Liver (tissue), 9 donors: Measurements from ENCODE around the gene EFR3B. TPM values are rescaled to one million over a fixed set of nuclear protein-coding genes. Genes with fewer than 3 reads are reported as not detected.

ENCODE experiments used
- DNase-seq: peaks from one replicate; pipeline ENCODE4 v3.0.0-alpha.2; 2017; ENCODE audit warnings: low spot score
- H3K27ac ChIP-seq, 2 donors: one replicate each; pipeline ENCODE4 v1.7.0; 2013; ENCODE audit warnings: inconsistent platforms in 2 of 2, low read length in 2 of 2, control low read depth in 1 of 2, low read depth in 1 of 2, mild to moderate bottlenecking in 1 of 2
- H3K27me3 ChIP-seq, 4 donors: one replicate each; pipeline versions ENCODE4 v1.6.1 to v1.7.0; 2013; ENCODE audit warnings: low read length in 3 of 4, inconsistent platforms in 1 of 4, mild to moderate bottlenecking in 1 of 4, moderate library complexity in 1 of 4; ENCODE audit not compliant: control insufficient read depth in 4 of 4, insufficient read depth in 4 of 4
- H3K36me3 ChIP-seq, 4 donors: one replicate each; pipeline versions ENCODE4 v1.6.1 to v1.7.0; 2013; ENCODE audit warnings: low read length in 3 of 4, mild to moderate bottlenecking in 3 of 4, low read depth in 1 of 4, moderate library complexity in 1 of 4; ENCODE audit not compliant: control insufficient read depth in 4 of 4, insufficient read depth in 3 of 4
- H3K4me1 ChIP-seq, 4 donors: one replicate each; pipeline versions ENCODE4 v1.6.1 to v1.7.0; 2013; ENCODE audit warnings: low read length in 3 of 4, mild to moderate bottlenecking in 3 of 4, moderate library complexity in 1 of 4; ENCODE audit not compliant: control insufficient read depth in 4 of 4, insufficient read depth in 4 of 4
- H3K4me3 ChIP-seq, 3 donors: one replicate each; pipeline versions ENCODE4 v1.6.1 to v1.7.0; 2013; ENCODE audit warnings: low read length in 3 of 3, control low read depth in 1 of 3, low read depth in 1 of 3, mild to moderate bottlenecking in 1 of 3
- H3K9ac ChIP-seq, 2 donors: one replicate each; pipeline ENCODE4 v1.7.0; 2013; ENCODE audit warnings: low read length in 2 of 2, mild to moderate bottlenecking in 2 of 2, moderate library complexity in 2 of 2, control low read depth in 1 of 2, low read depth in 1 of 2
- H3K9me3 ChIP-seq, 4 donors: one replicate each; pipeline versions ENCODE4 v1.6.1 to v1.7.0; 2013; ENCODE audit warnings: low read length in 3 of 4; ENCODE audit not compliant: control insufficient read depth in 4 of 4
- FOXA1 ChIP-seq: IDR thresholded peaks from 2 replicates; pipeline ENCODE4 v1.6.1; 2016; ENCODE audit warnings: antibody characterized with exemption
- FOXA2 ChIP-seq: IDR thresholded peaks from 2 replicates; pipeline ENCODE4 v1.6.1; 2016; ENCODE audit warnings: antibody characterized with exemption
- GABPA ChIP-seq, 2 donors: IDR thresholded peaks in 1 of 2; conservative IDR thresholded peaks in 1 of 2; 2 replicates each; pipeline ENCODE4 v1.6.1; 2016; ENCODE audit warnings: antibody characterized with exemption in 2 of 2, mild to moderate bottlenecking in 1 of 2, moderate library complexity in 1 of 2
- HNF4A ChIP-seq, 2 donors: conservative IDR thresholded peaks; 2 replicates each; pipeline ENCODE4 v1.6.1; 2016; ENCODE audit warnings: antibody characterized with exemption in 2 of 2, mild to moderate bottlenecking in 2 of 2
- HNF4G ChIP-seq: IDR thresholded peaks from 2 replicates; pipeline ENCODE4 v1.6.1; 2016; ENCODE audit warnings: antibody characterized with exemption
- NR2F2 ChIP-seq: IDR thresholded peaks from 2 replicates; pipeline ENCODE4 v1.6.1; 2016; ENCODE audit warnings: antibody characterized with exemption
- RAD21 ChIP-seq, 2 donors: IDR thresholded peaks; 2 replicates each; pipeline ENCODE4 v1.6.1; 2016; ENCODE audit warnings: antibody characterized with exemption in 2 of 2, mild to moderate bottlenecking in 2 of 2
- RXRA ChIP-seq, 2 donors: IDR thresholded peaks; 2 replicates each; pipeline ENCODE4 v1.6.1; 2017 to 2018; ENCODE audit warnings: antibody characterized with exemption in 2 of 2, mild to moderate bottlenecking in 1 of 2
- TAF1 ChIP-seq: conservative IDR thresholded peaks from 2 replicates; pipeline ENCODE4 v1.6.1; 2016; ENCODE audit warnings: antibody characterized with exemption, mild to moderate bottlenecking
- YY1 ChIP-seq: IDR thresholded peaks from 2 replicates; pipeline ENCODE4 v1.6.1; 2016; ENCODE audit warnings: antibody characterized with exemption, mild to moderate bottlenecking
- WGBS: extraction: QIAGEN DNeasy Blood & Tissue Kit; methylation state at CpG from one replicate; pipeline ENCODE4 v1.1.7; 2013; 5-methylcytosine and 5-hydroxymethylcytosine counted together
- polyA plus RNA-seq, 2 donors: library from polyadenylated mRNA; stranded (reverse) in 1 of 2; unstranded in 1 of 2; fragments of 200-250 nt in 1 of 2; fragments of >200 nt in 1 of 2; fragmentation: Nextera tagmentation in 1 of 2; extraction: Ambion mirVana in 1 of 2; gene quantifications; one replicate each; pipeline versions ENCODE4 v1.2.1 to v1.2.3, GENCODE V29; 2013 to 2015
- total RNA-seq, 2 donors: library from RNA; depleted of rRNA; stranded (reverse); fragments of >200 nt; gene quantifications; one replicate each; pipeline ENCODE4 v1.2.3, GENCODE V29; 2014
- TF ChIP-seq, protein P1 (sequence below): IDR thresholded peaks from 2 replicates; pipeline ENCODE4 v1.6.1; 2016; ENCODE audit warnings: antibody characterized with exemption, mild to moderate bottlenecking
- TF ChIP-seq, protein P2 (sequence below): IDR thresholded peaks from 2 replicates; pipeline ENCODE4 v1.6.1; 2016; ENCODE audit warnings: antibody characterized with exemption
- TF ChIP-seq, protein P3 (sequence below): IDR thresholded peaks from 2 replicates; pipeline ENCODE4 v1.6.1; 2016; ENCODE audit warnings: antibody characterized with exemption
- TF ChIP-seq, protein P4 (sequence below): fragments of 150-350 bp; IDR thresholded peaks from 2 replicates; pipeline ENCODE4 v1.5.1; 2017; ENCODE audit warnings: improper control_type of control experiment, low read depth, low read length; ENCODE audit not compliant: missing input control
- TF ChIP-seq, protein P5 (sequence below): IDR thresholded peaks from 2 replicates; pipeline ENCODE4 v1.6.1; 2016; ENCODE audit warnings: antibody characterized with exemption
- donor health status: healthy.
- donor health status: healthy.
- donor health status: healthy.
- donor health status: healthy.
- donor health status: healthy.

Gene EFR3B
- total and polyA plus RNA-seq, 4 donors, result 0.05 to 0.33 (median 0.23) TPM

DNA sequence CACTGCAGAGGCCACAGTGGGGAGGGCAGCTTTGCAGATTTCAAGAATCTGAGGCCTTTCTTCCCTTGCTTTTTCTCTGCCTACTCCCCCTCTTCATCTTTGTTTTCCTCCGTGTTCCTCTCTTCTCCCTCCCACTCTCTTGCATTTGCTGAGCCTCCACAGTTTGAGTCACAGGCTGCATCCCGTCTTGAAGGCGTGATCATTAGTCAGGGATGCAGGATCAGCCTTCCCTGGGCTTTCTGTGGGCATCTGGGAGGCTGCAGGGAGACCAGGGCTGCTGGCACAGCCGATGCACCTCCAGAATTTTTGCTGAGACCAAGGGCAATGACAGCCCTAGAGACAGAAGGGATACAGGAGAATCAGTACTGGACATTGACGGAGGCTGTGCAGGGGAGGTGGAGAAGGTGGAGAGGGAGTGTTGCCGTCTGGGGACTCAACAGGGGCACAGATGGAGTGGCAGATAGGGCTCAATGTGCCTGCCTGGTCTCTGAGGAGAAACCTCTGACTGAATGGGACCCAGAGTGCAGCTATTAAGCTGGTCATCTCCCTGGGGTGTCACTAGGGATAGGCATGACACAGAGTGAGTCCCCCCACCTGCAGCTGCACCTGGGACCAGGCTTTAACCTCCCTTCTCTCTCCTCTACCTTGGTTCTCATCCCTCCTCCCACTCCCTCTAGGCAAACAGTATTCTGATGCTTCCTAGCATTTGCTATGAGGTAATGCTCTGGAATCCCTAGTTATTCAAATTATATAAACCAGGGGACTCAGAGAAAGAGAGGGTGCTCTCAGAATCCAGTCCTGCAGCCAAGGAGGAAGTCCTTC is 41.2 kb upstream of the EFR3B start (continued):
- TF ChIP-seq, protein P1, sequence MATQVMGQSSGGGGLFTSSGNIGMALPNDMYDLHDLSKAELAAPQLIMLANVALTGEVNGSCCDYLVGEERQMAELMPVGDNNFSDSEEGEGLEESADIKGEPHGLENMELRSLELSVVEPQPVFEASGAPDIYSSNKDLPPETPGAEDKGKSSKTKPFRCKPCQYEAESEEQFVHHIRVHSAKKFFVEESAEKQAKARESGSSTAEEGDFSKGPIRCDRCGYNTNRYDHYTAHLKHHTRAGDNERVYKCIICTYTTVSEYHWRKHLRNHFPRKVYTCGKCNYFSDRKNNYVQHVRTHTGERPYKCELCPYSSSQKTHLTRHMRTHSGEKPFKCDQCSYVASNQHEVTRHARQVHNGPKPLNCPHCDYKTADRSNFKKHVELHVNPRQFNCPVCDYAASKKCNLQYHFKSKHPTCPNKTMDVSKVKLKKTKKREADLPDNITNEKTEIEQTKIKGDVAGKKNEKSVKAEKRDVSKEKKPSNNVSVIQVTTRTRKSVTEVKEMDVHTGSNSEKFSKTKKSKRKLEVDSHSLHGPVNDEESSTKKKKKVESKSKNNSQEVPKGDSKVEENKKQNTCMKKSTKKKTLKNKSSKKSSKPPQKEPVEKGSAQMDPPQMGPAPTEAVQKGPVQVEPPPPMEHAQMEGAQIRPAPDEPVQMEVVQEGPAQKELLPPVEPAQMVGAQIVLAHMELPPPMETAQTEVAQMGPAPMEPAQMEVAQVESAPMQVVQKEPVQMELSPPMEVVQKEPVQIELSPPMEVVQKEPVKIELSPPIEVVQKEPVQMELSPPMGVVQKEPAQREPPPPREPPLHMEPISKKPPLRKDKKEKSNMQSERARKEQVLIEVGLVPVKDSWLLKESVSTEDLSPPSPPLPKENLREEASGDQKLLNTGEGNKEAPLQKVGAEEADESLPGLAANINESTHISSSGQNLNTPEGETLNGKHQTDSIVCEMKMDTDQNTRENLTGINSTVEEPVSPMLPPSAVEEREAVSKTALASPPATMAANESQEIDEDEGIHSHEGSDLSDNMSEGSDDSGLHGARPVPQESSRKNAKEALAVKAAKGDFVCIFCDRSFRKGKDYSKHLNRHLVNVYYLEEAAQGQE, result no peak
- TF ChIP-seq, protein P2, sequence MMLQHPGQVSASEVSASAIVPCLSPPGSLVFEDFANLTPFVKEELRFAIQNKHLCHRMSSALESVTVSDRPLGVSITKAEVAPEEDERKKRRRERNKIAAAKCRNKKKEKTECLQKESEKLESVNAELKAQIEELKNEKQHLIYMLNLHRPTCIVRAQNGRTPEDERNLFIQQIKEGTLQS, result no peak

DNA sequence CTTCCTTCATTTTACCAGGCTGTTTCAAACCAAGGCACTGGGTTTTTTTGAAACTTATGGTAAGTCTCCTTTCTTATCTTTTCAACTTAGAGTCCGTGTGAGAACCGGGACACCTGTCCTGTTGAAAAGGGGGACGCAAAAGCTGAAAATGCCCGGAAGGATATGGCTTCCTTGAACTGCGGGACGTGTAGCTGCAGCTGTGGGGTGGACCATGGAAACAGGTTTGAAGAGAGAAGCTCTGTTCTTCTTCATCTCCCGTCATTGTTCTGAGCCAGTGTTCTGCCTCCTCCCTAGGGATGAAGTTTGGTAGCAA is 40.6 kb upstream of the EFR3B start:
- TF ChIP-seq, protein P3, sequence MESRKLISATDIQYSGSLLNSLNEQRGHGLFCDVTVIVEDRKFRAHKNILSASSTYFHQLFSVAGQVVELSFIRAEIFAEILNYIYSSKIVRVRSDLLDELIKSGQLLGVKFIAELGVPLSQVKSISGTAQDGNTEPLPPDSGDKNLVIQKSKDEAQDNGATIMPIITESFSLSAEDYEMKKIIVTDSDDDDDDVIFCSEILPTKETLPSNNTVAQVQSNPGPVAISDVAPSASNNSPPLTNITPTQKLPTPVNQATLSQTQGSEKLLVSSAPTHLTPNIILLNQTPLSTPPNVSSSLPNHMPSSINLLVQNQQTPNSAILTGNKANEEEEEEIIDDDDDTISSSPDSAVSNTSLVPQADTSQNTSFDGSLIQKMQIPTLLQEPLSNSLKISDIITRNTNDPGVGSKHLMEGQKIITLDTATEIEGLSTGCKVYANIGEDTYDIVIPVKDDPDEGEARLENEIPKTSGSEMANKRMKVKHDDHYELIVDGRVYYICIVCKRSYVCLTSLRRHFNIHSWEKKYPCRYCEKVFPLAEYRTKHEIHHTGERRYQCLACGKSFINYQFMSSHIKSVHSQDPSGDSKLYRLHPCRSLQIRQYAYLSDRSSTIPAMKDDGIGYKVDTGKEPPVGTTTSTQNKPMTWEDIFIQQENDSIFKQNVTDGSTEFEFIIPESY, result no peak
- TF ChIP-seq NR2F2 (no peak), GABPA (IDR thresholded peaks at IDR 0.05 in 1 of 2, conservative IDR thresholded peaks at IDR 0.05 in 1 of 2) (no peak), FOXA2 (no peak), RXRA (IDR thresholded peaks at IDR 0.05) (no peak), TAF1 (no peak), HNF4A (conservative IDR thresholded peaks at IDR 0.05) (no peak), HNF4G (no peak)
- H3K4me1 ChIP-seq, result no peaks in the 10 kb centered on the region
- WGBS, result 81% methylated on average over 7 of the region's 7 CpGs
- H3K27me3 ChIP-seq, result no peaks in the 10 kb centered on the region
- H3K9me3 ChIP-seq, result no peaks in the 10 kb centered on the region
- DNase-seq, result no peak
- H3K36me3 ChIP-seq, result no peaks in the 10 kb centered on the region
- no peak overlapping the region for H3K27ac ChIP-seq
- H3K4me3 ChIP-seq, result no peak overlapping the region
- no peak overlapping the region for H3K9ac ChIP-seq

DNA sequence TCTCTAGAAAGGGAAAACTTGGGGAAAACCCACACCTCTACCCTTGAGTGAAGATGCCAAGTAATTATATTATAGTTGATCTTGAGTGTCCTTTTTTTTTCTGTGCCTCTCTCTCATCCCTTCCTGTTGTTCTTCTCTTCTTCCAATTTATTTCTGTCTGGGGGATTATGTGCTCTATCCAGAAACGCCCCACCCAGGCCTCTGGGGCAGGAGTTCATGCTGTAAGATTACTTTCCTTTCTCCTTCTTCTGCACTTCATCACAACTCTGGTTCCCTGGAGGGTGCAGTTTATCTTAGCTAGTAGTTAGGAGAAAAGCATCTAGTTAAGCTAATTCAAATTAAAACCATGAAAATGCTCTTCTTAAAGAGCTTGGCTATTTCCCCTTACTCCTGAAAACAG is 39.8 kb upstream of the EFR3B start:
- H3K27ac ChIP-seq, result no peak overlapping the region
- H3K36me3 ChIP-seq, result no peaks in the 10 kb centered on the region
- H3K27me3 ChIP-seq, result no peaks in the 10 kb centered on the region
- 81% methylated on average over 1 of the region's 1 CpG for WGBS
- no peak overlapping the region for H3K4me3 ChIP-seq
- H3K4me1 ChIP-seq, result no peaks in the 10 kb centered on the region
- no peak overlapping the region for H3K9ac ChIP-seq
- H3K9me3 ChIP-seq, result no peaks in the 10 kb centered on the region
- no peak for DNase-seq
- TF ChIP-seq RXRA (IDR thresholded peaks at IDR 0.05) (no peak), FOXA2 (no peak), YY1 (no peak), HNF4G (no peak), FOXA1 (no peak), GABPA (IDR thresholded peaks at IDR 0.05 in 1 of 2, conservative IDR thresholded peaks at IDR 0.05 in 1 of 2) (no peak), RAD21 (IDR thresholded peaks at IDR 0.05) (no peak), TAF1 (no peak), NR2F2 (no peak)
- TF ChIP-seq, protein P4, sequence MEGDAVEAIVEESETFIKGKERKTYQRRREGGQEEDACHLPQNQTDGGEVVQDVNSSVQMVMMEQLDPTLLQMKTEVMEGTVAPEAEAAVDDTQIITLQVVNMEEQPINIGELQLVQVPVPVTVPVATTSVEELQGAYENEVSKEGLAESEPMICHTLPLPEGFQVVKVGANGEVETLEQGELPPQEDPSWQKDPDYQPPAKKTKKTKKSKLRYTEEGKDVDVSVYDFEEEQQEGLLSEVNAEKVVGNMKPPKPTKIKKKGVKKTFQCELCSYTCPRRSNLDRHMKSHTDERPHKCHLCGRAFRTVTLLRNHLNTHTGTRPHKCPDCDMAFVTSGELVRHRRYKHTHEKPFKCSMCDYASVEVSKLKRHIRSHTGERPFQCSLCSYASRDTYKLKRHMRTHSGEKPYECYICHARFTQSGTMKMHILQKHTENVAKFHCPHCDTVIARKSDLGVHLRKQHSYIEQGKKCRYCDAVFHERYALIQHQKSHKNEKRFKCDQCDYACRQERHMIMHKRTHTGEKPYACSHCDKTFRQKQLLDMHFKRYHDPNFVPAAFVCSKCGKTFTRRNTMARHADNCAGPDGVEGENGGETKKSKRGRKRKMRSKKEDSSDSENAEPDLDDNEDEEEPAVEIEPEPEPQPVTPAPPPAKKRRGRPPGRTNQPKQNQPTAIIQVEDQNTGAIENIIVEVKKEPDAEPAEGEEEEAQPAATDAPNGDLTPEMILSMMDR, result no peak
- TF ChIP-seq, protein P3, result no peak
- TF ChIP-seq, protein P2, result no peak
- TF ChIP-seq, protein P5, sequence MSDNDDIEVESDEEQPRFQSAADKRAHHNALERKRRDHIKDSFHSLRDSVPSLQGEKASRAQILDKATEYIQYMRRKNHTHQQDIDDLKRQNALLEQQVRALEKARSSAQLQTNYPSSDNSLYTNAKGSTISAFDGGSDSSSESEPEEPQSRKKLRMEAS, result no peak
